NT2/D1 (cell line): ENCODE results near the gene LMCD1.

Experiments used
- DNase-seq: peaks from one replicate; pipeline ENCODE4 v3.0.0-alpha.2; 2011; ENCODE audit warnings: low read depth, low spot score
- H3K27me3 ChIP-seq: 2 replicates; pipeline ENCODE4 v1.6.0; 2011; ENCODE audit warnings: mild to moderate bottlenecking; ENCODE audit not compliant: insufficient read length, insufficient read depth
- H3K36me3 ChIP-seq: 2 replicates; pipeline ENCODE4 v1.6.1; 2011; ENCODE audit warnings: mild to moderate bottlenecking, low read length, mixed read lengths; ENCODE audit not compliant: insufficient read depth, insufficient read length
- H3K4me1 ChIP-seq: 2 replicates; pipeline ENCODE4 v1.5.1; 2011; ENCODE audit not compliant: insufficient read depth, insufficient read length
- H3K4me3 ChIP-seq: 2 replicates; pipeline ENCODE4 v1.5.1; 2011; ENCODE audit warnings: low read depth; ENCODE audit not compliant: insufficient read length
- H3K9ac ChIP-seq: 2 replicates; pipeline ENCODE4 v1.6.0; 2011; ENCODE audit warnings: low read depth; ENCODE audit not compliant: insufficient read length
- H3K9me3 ChIP-seq: 2 replicates; pipeline ENCODE4 v1.5.1; 2011; ENCODE audit warnings: mild to moderate bottlenecking, low read length; ENCODE audit not compliant: insufficient read depth
- SUZ12 ChIP-seq: IDR thresholded peaks from 2 replicates; pipeline ENCODE4 v1.6.1; 2011; ENCODE audit not compliant: insufficient read length, insufficient read depth; ENCODE audit errors: extremely low read depth
- YY1 ChIP-seq: IDR thresholded peaks from 2 replicates; pipeline ENCODE4 v1.6.1; 2011; ENCODE audit not compliant: insufficient read length, insufficient read depth
- ZNF274 ChIP-seq: IDR thresholded peaks from 2 replicates; pipeline ENCODE4 v1.6.1; 2011; ENCODE audit warnings: mild to moderate bottlenecking, low read depth, low read length

The LMCD1 gene

DNA sequence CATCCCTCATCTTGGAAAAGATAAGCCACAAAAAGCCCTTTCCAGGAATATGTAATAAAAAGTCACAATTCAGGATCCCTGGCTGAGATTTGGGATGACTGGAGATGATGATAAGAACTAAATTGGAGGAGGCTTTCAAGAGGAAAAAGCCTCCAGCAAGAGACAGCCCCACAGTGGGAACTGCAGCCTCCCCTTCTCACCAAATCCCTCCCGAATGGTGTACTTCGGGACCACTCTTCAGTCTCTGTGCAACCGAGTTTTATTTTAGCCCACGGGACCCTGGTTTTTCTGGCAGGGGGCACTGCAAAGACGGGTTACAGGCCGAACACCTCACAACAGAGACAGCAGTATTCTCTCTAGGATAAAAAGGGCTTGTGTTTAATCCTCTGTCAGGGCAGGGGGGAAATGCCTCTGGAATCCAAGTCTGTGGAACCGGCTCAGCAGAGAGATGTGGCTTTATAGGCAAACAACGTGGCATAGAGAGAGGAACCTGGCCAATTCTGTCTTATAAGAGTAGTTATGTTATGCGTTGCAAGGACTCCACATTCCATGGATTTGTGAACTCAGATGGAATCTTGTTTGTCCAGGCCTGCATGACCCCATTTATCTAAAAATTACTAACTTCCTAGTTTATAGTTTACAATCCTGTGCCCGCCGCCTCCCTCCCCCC, 1.2 kb upstream of the LMCD1 start:
- Histone ChIP-seq H3K36me3 (peaks cover 14% of the 10 kb centered on the region), H3K4me3 (no peak overlapping the region), H3K27me3 (no peaks in the 10 kb centered on the region), H3K4me1 (peaks cover 6% of the 10 kb centered on the region), H3K9me3 (no peaks in the 10 kb centered on the region), H3K9ac (peak overlapping the region; percentile 74)
- TF ChIP-seq SUZ12: no peak
- no peak for TF ChIP-seq ZNF274
- no peak for TF ChIP-seq YY1
- no peak for DNase-seq

DNA sequence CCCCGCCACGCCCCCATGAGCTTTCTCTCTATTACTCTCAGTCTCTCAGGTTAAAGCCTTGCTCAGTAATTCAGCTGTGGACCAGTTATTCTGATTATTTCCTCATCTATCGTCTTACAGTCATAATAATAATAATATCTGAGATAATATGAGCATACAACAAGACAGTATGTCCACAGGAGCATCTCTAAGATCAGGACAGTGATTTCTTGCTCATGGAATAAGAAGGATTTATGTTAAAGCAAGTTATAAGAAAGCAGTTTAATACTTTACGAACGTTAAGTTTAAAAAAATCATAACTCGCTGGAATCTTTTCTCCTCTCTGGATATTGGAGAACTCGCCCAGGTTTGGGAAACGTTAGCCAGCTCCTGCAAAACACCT, 643 bp upstream of the LMCD1 start:
- H3K9ac ChIP-seq: peak overlapping the region; percentile 80
- H3K4me1 ChIP-seq: peaks cover 6% of the 10 kb centered on the region
- TF ChIP-seq SUZ12: no peak
- no peak for TF ChIP-seq YY1
- no peak for TF ChIP-seq ZNF274
- H3K36me3 ChIP-seq: peaks cover 16% of the 10 kb centered on the region
- H3K4me3 ChIP-seq: peak overlapping the region; percentile 45
- H3K27me3 ChIP-seq: no peaks in the 10 kb centered on the region
- DNase-seq: no peak
- no peaks in the 10 kb centered on the region for H3K9me3 ChIP-seq

DNA sequence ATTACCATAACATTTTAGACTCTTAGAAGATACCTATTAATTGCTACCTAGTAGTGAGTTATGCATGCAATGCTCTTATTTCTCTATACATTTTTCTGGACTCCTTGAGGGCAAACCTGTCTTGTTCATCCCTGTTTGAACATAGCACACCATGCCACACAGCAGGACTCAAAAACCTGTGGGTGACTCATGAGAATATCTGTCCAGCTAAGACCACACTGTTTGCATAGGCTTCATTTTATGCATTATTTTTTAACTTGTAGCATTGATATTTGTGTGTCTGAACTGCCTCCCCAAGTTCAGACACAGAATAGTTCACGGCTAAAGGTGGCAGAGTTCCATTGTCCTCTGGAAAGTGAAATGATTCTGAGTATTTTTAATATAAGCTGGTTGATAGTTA, 1.8 kb downstream of the LMCD1 start:
- Histone ChIP-seq H3K36me3 (peaks cover 30% of the 10 kb centered on the region), H3K4me3 (no peak overlapping the region), H3K4me1 (peaks cover 6% of the 10 kb centered on the region), H3K9ac (no peak overlapping the region), H3K9me3 (no peaks in the 10 kb centered on the region), H3K27me3 (no peaks in the 10 kb centered on the region)
- no peak for DNase-seq
- no peak for TF ChIP-seq SUZ12
- TF ChIP-seq ZNF274: no peak
- no peak for TF ChIP-seq YY1

DNA sequence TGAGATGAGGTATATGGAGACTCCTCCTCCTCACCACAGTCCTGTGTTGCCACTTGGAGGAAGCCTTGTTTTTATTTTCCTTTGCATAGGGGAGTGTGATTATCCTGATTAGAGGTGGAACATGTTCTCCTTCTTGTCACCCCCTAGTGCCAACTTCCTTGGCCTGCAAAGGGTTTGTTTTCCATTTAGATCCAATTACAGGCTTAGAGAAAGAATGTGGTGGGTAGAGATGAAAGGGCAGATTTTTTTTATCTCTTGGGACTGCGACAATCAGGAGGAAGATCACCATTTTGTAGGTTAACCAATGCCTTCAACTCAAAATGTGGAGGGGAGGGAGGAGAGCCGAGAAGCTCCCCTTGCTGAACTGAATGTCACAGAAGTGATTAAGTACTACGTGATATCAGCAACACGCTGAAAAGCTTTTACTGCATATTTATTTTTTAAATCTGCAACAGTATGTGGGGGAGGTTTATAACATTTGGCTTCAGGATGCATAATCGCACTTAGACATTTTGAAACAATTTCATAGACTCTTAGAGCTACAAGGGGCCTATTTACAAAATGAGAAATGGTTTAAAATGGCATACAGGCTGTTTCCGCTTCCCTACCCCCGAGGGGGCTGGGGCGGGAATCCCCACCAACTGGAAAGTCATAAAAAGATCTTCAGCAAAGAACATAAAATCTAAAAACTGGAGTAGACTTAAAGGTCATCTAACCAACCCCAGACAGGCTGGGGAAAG, 2.4 kb downstream of the LMCD1 start:
- Histone ChIP-seq H3K36me3 (peaks cover 35% of the 10 kb centered on the region), H3K4me3 (no peak overlapping the region), H3K9me3 (no peaks in the 10 kb centered on the region), H3K9ac (no peak overlapping the region), H3K27me3 (no peaks in the 10 kb centered on the region), H3K4me1 (peaks cover 2% of the 10 kb centered on the region)
- DNase-seq: no peak
- TF ChIP-seq SUZ12: no peak
- no peak for TF ChIP-seq ZNF274
- no peak for TF ChIP-seq YY1

DNA sequence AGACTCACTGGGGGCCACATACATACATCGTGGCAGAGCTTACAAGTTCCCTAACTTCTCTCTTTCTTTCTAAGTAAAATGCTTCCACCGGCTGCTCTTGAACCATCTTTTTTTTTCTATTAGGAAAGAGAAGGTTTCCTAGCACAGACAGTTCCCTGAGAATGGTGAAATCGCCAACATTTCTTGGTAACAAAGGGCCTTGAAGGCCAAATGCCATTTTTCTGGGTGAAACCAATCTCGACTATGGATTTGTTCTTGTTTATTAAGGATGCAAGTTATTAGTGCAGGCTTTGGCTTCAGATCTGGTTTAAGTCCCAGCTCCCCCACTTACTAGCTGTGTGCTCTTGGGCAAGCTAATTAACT, 3.0 kb downstream of the LMCD1 start:
- H3K27me3 ChIP-seq: no peaks in the 10 kb centered on the region
- TF ChIP-seq YY1 (no peak), SUZ12 (no peak), ZNF274 (no peak)
- H3K9ac ChIP-seq: no peak overlapping the region
- H3K36me3 ChIP-seq: peaks cover 41% of the 10 kb centered on the region
- no peak overlapping the region for H3K4me3 ChIP-seq
- DNase-seq: no peak
- H3K4me1 ChIP-seq: peaks cover 2% of the 10 kb centered on the region
- H3K9me3 ChIP-seq: no peaks in the 10 kb centered on the region

DNA sequence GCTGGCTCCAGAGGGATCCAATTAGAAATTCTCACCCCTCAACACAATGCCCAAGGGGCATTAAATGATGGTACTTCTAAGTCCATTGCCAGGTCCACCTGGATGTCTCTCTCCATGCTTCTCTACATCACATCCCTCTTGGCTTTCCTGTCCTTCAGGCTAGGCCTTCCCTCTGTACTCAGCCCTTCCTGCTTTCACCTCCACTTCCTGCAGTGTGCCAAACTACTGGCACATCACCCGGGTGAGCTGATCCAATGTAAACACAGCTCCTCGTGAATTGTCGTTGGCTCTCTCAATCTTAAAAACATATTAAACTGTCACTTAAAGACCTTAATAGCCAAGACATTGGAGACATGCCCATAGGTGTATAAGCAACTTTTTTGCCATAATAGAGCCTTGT, 4.0 kb downstream of the LMCD1 start:
- peaks cover 47% of the 10 kb centered on the region for H3K36me3 ChIP-seq
- no peaks in the 10 kb centered on the region for H3K9me3 ChIP-seq
- no peak overlapping the region for H3K4me3 ChIP-seq
- H3K9ac ChIP-seq: no peak overlapping the region
- no peak for TF ChIP-seq SUZ12
- DNase-seq: no peak
- H3K27me3 ChIP-seq: no peaks in the 10 kb centered on the region
- H3K4me1 ChIP-seq: peaks cover 2% of the 10 kb centered on the region

DNA sequence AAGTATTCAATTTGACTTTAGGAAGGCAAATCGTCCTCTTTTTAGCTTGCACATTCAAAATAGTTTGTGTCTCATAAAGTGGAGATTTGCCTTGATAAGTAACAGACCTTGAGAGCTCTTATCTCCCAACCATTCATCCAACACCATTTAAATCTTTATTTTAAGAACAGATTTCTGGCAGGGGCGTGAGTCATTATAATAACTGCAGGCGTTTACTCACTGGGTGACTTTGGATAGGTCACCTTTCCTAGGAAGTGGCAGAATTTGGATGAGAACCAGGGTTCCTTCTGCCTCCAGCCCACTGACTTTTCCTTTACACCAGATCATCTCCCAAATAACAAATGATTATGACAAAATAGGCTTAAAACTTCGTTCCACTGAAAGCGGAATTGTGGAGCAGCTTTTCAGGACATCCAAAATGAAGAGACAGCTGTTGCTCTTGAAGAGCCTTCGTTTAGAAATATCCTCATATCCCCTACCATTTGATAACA, 5.0 kb downstream of the LMCD1 start:
- Histone ChIP-seq H3K27me3 (no peaks in the 10 kb centered on the region), H3K36me3 (peaks cover 56% of the 10 kb centered on the region), H3K9ac (no peak overlapping the region), H3K4me1 (peaks cover 2% of the 10 kb centered on the region), H3K4me3 (no peak overlapping the region), H3K9me3 (no peaks in the 10 kb centered on the region)
- TF ChIP-seq SUZ12: no peak
- no peak for TF ChIP-seq YY1
- TF ChIP-seq ZNF274: no peak
- no peak for DNase-seq
